ENCODE results near the gene RNF207.

- TF ChIP-seq POLR2A (IDR thresholded peaks at IDR 0.05; ENCODE audit: low read depth, low read length) (no peak), TAF1 (IDR thresholded peaks at IDR 0.05; ENCODE audit: low read depth, low read length) (no peak), SPI1 (IDR thresholded peaks at IDR 0.05; ENCODE audit: low read depth, low read length) (no peak), POLR2AphosphoS5 (IDR thresholded peaks at IDR 0.05; ENCODE audit: low read depth, low read length) (no peak), POU2F2 (IDR thresholded peaks at IDR 0.05; ENCODE audit: low read depth, low read length) (no peak)
Measured at GRCh38 chr1:6163973-6164617, 41.8 kb upstream of the RNF207 start.
